Measurements from ENCODE around the gene OXGR1. TPM values are rescaled to one million over a fixed set of nuclear protein-coding genes. Genes with fewer than 3 reads are reported as not detected.

OXGR1 gene
- total and polyA plus RNA-seq, 8 donors, result 0.14 to 0.68 (median 0.26) TPM

- Histone ChIP-seq H3K27ac (no peak overlapping the region), H3K36me3 (no peaks in the 10 kb centered on the region)
- peak; percentile 51 for ATAC-seq
Observed at GRCh38 chr13:97005625-97006262, 11.5 kb upstream of the OXGR1 start.

GRCh38 chr13:97004886-97005285 is 10.6 kb upstream of the OXGR1 start:
- H3K27me3 ChIP-seq, result peaks cover 0 to 3% of the 10 kb centered on the region in 2 donors
- no peak for TF ChIP-seq CTCF (IDR thresholded peaks at IDR 0.05)
- H3K4me3 ChIP-seq, result no peak overlapping the region
- H3K36me3 ChIP-seq, result no peaks in the 10 kb centered on the region
- peaks cover 0 to 6% of the 10 kb centered on the region in 2 donors for H3K4me1 ChIP-seq
- intact Hi-C loops (cut with DNase I), result no loop called here
- DNase-seq (no peak), ATAC-seq (no peak)
- no peak overlapping the region for H3K27ac ChIP-seq
- no peaks in the 10 kb centered on the region for H3K9me3 ChIP-seq

More at GRCh38 chr13:97005625-97006262, 11.5 kb upstream of the OXGR1 start:
- H3K4me1 ChIP-seq, result peaks cover 0 to 6% of the 10 kb centered on the region in 2 donors
- intact Hi-C loops (cut with DNase I), result no loop called here
- H3K27me3 ChIP-seq, result peaks cover under 1 to 12% of the 10 kb centered on the region in 2 donors
- DNase-seq, result no peak
- no peaks in the 10 kb centered on the region for H3K9me3 ChIP-seq
- TF ChIP-seq CTCF (IDR thresholded peaks at IDR 0.05), result no peak
- H3K4me3 ChIP-seq, result no peak overlapping the region

GRCh38 chr13:97004096-97004876 is 10.0 kb upstream of the OXGR1 start:
- ATAC-seq (peak; percentile 53), DNase-seq (no peak)
- Histone ChIP-seq H3K36me3 (no peaks in the 10 kb centered on the region), H3K27ac (no peak overlapping the region), H3K27me3 (peaks cover 0 to 3% of the 10 kb centered on the region in 2 donors), H3K4me1 (peaks cover 0 to 6% of the 10 kb centered on the region in 2 donors), H3K9me3 (no peaks in the 10 kb centered on the region), H3K4me3 (no peak overlapping the region)
- intact Hi-C loops (cut with DNase I), result no loop called here
- TF ChIP-seq CTCF (IDR thresholded peaks at IDR 0.05), result no peak

GRCh38 chr13:97003071-97003470 is 8.8 kb upstream of the OXGR1 start:
- Histone ChIP-seq H3K4me1 (peaks cover 0 to 6% of the 10 kb centered on the region in 2 donors), H3K27me3 (peaks cover 0 to 3% of the 10 kb centered on the region in 2 donors), H3K27ac (no peak overlapping the region), H3K4me3 (no peak overlapping the region), H3K9me3 (no peaks in the 10 kb centered on the region), H3K36me3 (no peaks in the 10 kb centered on the region)
- ATAC-seq (no peak), DNase-seq (no peak)
- no peak for TF ChIP-seq CTCF (IDR thresholded peaks at IDR 0.05)
- intact Hi-C loops (cut with DNase I), result no loop called here

GRCh38 chr13:97002581-97002980 is 8.3 kb upstream of the OXGR1 start:
- intact Hi-C loops (cut with DNase I), result no loop called here
- no peak for DNase-seq
- peaks cover 0 to 6% of the 10 kb centered on the region in 2 donors for H3K4me1 ChIP-seq
- H3K27me3 ChIP-seq, result peaks cover 3 to 4% of the 10 kb centered on the region in 2 donors
- no peak overlapping the region for H3K27ac ChIP-seq
- ATAC-seq, result no peak
- no peaks in the 10 kb centered on the region for H3K9me3 ChIP-seq
- TF ChIP-seq CTCF (IDR thresholded peaks at IDR 0.05), result no peak
- H3K36me3 ChIP-seq, result no peaks in the 10 kb centered on the region
- H3K4me3 ChIP-seq, result no peak overlapping the region
